Natural killer cell (primary cell): ENCODE data around the gene GRID2. TPM values are rescaled to one million over a fixed set of nuclear protein-coding genes. Genes with fewer than 3 reads are reported as not detected.

Experiments
- ATAC-seq, 3 donors: fragments of 150-1000 bp in 2 of 3; fragments of 200-7000 bp in 1 of 3; cut with Tn5 transposase; 1 replicate in 1 of 3; 2 replicates in 2 of 3; pipeline ENCODE4 v1.10.0; 2021; ENCODE audit warnings: mild to moderate bottlenecking in 2 of 3, moderate library complexity in 2 of 3
- DNase-seq, 2 donors: peaks; one replicate each; pipeline versions ENCODE4 v3.0.0 to v3.0.0-alpha.2; 2013 to 2021; ENCODE audit warnings: mixed read lengths in 1 of 2
- H3K27ac ChIP-seq: one replicate; pipeline ENCODE4 v1.5.1; 2013; ENCODE audit warnings: mild to moderate bottlenecking, low read length
- H3K27me3 ChIP-seq: one replicate; pipeline ENCODE4 v1.6.1; 2013; ENCODE audit warnings: low read length; ENCODE audit not compliant: control insufficient read depth, insufficient read depth
- H3K36me3 ChIP-seq: one replicate; pipeline ENCODE4 v1.6.1; 2013; ENCODE audit warnings: low read length; ENCODE audit not compliant: control insufficient read depth, insufficient read depth
- H3K4me1 ChIP-seq: one replicate; pipeline ENCODE4 v1.6.1; 2013; ENCODE audit warnings: low read length; ENCODE audit not compliant: control insufficient read depth, insufficient read depth
- H3K4me3 ChIP-seq: one replicate; pipeline ENCODE4 v1.5.1; 2013; ENCODE audit warnings: low read length
- H3K9me3 ChIP-seq: one replicate; pipeline ENCODE4 v1.6.1; 2013; ENCODE audit warnings: low read length; ENCODE audit not compliant: control insufficient read depth, insufficient read depth
- H3K27ac Mint-ChIP-seq, 2 donors: one replicate each; pipeline ENCODE4 v1.8.0; 2022; ENCODE audit warnings: mild to moderate bottlenecking in 2 of 2, mixed read lengths in 2 of 2, moderate library complexity in 1 of 2
- H3K27me3 Mint-ChIP-seq, 2 donors: one replicate each; pipeline ENCODE4 v1.8.0; 2022; ENCODE audit warnings: low read depth in 2 of 2, mixed read lengths in 2 of 2
- H3K36me3 Mint-ChIP-seq: one replicate; pipeline ENCODE4 v1.8.0; 2022; ENCODE audit warnings: mixed read lengths
- H3K4me1 Mint-ChIP-seq, 2 donors: one replicate each; pipeline ENCODE4 v1.8.0; 2022; ENCODE audit warnings: mixed read lengths in 2 of 2
- H3K4me3 Mint-ChIP-seq: one replicate; pipeline ENCODE4 v1.8.0; 2022; ENCODE audit warnings: mild to moderate bottlenecking, moderate library complexity, mixed read lengths
- H3K9me3 Mint-ChIP-seq, 2 donors: one replicate each; pipeline ENCODE4 v1.8.0; 2022; ENCODE audit warnings: mixed read lengths in 2 of 2
- CTCF ChIP-seq: fragments of 200-600 bp; IDR thresholded peaks from one replicate; pipeline ENCODE4 v1.8.0; 2022; ENCODE audit warnings: antibody characterized with exemption
- WGBS: methylation state at CpG from one replicate; pipeline ENCODE4 v1.1.7; 2013; ENCODE audit warnings: missing lambda C conversion rate; ENCODE audit not compliant: insufficient coverage; 5-methylcytosine and 5-hydroxymethylcytosine counted together
- intact Hi-C: fragments of 100-400 bp; cut with micrococcal nuclease; formaldehyde crosslinking; loops from one replicate; pipeline ENCODE4 v1.14.2; 2022
- total RNA-seq, 4 donors: library from RNA; stranded (reverse); fragments of 120-200 nt in 1 of 4; gene quantifications; one replicate each; pipeline versions ENCODE4 v1.2.3 to v1.2.4, GENCODE V29; 2013 to 2022

Gene GRID2
- total RNA-seq, 3 donors from 2014 or later (not counting 1 experiment from before 2014, with no cell fraction given): not detected

- ATAC-seq (no peak), DNase-seq (no peak)
- Histone ChIP-seq H3K4me3 (no peak overlapping the region), H3K27me3 (no peaks in the 10 kb centered on the region), H3K27ac (no peak overlapping the region), H3K4me1 (no peaks in the 10 kb centered on the region), H3K9me3 (no peaks in the 10 kb centered on the region), H3K36me3 (no peaks in the 10 kb centered on the region)
- intact Hi-C loops: no loop called here
- TF ChIP-seq CTCF: no peak
- H3K9me3 Mint-ChIP-seq: peaks cover 11 to 13% of the 10 kb centered on the region in 2 donors
- no peaks in the 10 kb centered on the region for H3K4me1 Mint-ChIP-seq
- no peak overlapping the region for H3K4me3 Mint-ChIP-seq
- no CpG with 5 or more reads among the region's 2 CpGs for WGBS
- H3K36me3 Mint-ChIP-seq: no peaks in the 10 kb centered on the region
- no peak overlapping the region for H3K27ac Mint-ChIP-seq
- H3K27me3 Mint-ChIP-seq: no peaks in the 10 kb centered on the region
These were observed 24.3 kb downstream of the GRID2 start for GRCh38 chr4:92328095-92328494.

DNA sequence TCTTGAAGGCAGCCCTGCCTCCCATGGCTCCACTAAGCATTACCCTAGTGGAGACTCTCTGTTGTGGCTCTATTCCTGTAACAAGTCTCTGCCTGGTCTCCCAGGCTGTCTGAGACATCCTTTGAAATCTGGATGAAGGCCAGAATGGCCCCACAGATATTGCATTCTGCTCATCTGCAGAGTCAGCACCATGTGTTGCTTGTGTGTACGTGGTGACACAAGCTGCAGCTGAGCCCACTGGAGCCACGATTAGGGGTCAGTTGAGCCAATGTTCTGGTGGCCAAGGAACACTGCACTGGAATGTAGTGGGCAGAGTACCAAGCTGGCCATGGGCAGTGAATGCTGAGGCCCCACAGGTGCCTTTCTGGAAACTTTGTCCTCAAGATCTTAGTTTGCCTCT, 29.2 kb downstream of the GRID2 start:
- WGBS: 76% methylated on average over 2 of the region's 2 CpGs
- no peaks in the 10 kb centered on the region for H3K36me3 ChIP-seq
- DNase-seq: no peak
- Mint-ChIP-seq H3K4me3 (no peak overlapping the region), H3K4me1 (no peaks in the 10 kb centered on the region), H3K9me3 (peaks cover 8 to 16% of the 10 kb centered on the region in 2 donors), H3K36me3 (no peaks in the 10 kb centered on the region), H3K27ac (no peak overlapping the region), H3K27me3 (no peaks in the 10 kb centered on the region)
- no peak overlapping the region for H3K27ac ChIP-seq
- intact Hi-C loops: no loop called here
- no peaks in the 10 kb centered on the region for H3K9me3 ChIP-seq
- no peak for ATAC-seq
- H3K4me3 ChIP-seq: no peak overlapping the region
- H3K4me1 ChIP-seq: no peaks in the 10 kb centered on the region
- TF ChIP-seq CTCF: no peak
- H3K27me3 ChIP-seq: no peaks in the 10 kb centered on the region

DNA sequence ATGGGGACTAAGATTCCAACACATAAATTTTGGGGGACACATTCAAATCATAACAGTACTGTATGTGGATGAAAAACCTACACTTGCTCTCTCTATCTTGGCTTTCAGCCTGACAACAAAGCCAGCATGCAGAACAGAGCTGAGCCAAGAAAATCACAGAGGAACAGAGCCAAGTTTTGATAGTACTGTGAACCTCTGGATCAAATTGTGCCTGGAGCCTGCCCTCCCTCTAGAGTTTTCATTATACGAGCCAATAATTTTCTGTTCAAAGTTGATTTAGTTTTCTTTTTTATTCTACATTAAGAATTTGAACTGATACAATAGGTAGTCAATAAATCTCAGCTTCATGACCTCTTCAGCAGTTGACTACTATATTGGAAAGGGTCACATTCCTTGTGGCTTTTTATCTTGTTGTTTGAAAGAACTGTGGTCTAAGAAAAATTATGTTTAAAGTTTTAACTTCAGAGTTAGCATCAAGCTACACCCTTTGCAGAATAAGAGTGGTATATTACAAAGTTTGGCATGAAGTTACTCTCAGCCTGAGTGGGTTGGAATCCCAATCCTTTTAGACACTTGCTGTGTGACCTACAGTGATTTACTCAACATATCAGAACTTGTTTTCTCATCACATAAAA, 31.1 kb downstream of the GRID2 start:
- Histone ChIP-seq H3K4me3 (no peak overlapping the region), H3K4me1 (no peaks in the 10 kb centered on the region), H3K27me3 (no peaks in the 10 kb centered on the region), H3K27ac (no peak overlapping the region), H3K9me3 (no peaks in the 10 kb centered on the region), H3K36me3 (no peaks in the 10 kb centered on the region)
- ATAC-seq (no peak), DNase-seq (no peak)
- no CpG with 5 or more reads among the region's 1 CpG for WGBS
- no peaks in the 10 kb centered on the region for H3K4me1 Mint-ChIP-seq
- H3K27ac Mint-ChIP-seq: no peak overlapping the region
- intact Hi-C loops: no loop called here
- peaks cover 3 to 12% of the 10 kb centered on the region in 2 donors for H3K9me3 Mint-ChIP-seq
- TF ChIP-seq CTCF: no peak
- no peaks in the 10 kb centered on the region for H3K27me3 Mint-ChIP-seq
- no peaks in the 10 kb centered on the region for H3K36me3 Mint-ChIP-seq
- H3K4me3 Mint-ChIP-seq: no peak overlapping the region

DNA sequence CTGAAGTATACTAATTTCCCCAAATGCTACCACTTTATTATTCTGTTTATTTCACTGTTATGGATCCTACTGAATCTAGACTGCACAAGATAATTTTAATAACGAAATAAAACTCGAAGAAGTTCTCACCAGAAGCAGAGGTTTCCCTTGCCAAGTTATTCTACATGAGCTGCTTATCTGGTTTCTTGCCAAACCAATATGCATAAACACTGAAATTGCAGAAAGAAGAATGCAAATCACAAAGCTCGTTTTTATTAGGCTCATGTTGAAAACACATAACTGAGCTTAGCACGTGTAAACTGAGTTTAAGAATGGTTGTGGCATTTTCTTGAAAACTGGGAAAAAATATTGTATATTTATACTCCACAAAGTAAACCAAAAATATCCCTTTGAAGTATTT, 35.9 kb downstream of the GRID2 start:
- Mint-ChIP-seq H3K9me3 (peaks cover 8 to 11% of the 10 kb centered on the region in 2 donors), H3K4me3 (no peak overlapping the region), H3K36me3 (no peaks in the 10 kb centered on the region), H3K27me3 (no peaks in the 10 kb centered on the region), H3K4me1 (no peaks in the 10 kb centered on the region), H3K27ac (no peak overlapping the region)
- H3K4me3 ChIP-seq: no peak overlapping the region
- intact Hi-C loops: no loop called here
- no peak overlapping the region for H3K27ac ChIP-seq
- H3K27me3 ChIP-seq: no peaks in the 10 kb centered on the region
- ATAC-seq: no peak
- DNase-seq: no peak
- no peaks in the 10 kb centered on the region for H3K36me3 ChIP-seq
- WGBS: 70% methylated on average over 3 of the region's 4 CpGs
- no peaks in the 10 kb centered on the region for H3K9me3 ChIP-seq
- TF ChIP-seq CTCF: no peak
- no peaks in the 10 kb centered on the region for H3K4me1 ChIP-seq
